Measurements from ENCODE around the gene RNF40. TPM values are rescaled to one million over a fixed set of nuclear protein-coding genes. Genes with fewer than 3 reads are reported as not detected.
A peak's percentile ranks its signal among the peaks of the same experiment; 100 is the strongest.

The RNF40 gene
- total and polyA plus RNA-seq, 2 of the 8 experiments (the other 6 are each of a cell fraction or from before 2014, with no cell fraction given) = 38.5 to 68.7 TPM

- TF ChIP-seq RBBP5 (IDR thresholded peaks at IDR 0.05; ENCODE audit: borderline replicate concordance, low read depth, low read length) (no peak), CREB1 (IDR thresholded peaks at IDR 0.05) (no peak), RXRA (IDR thresholded peaks at IDR 0.05; ENCODE audit: insufficient read depth, low read depth, low read length) (no peak), MAX (IDR thresholded peaks at IDR 0.05) (no peak), EP300 (IDR thresholded peaks at IDR 0.05; ENCODE audit: borderline replicate concordance in 1 of 2, low read depth in 2 of 2, low read length in 2 of 2) (no peak), SIRT6 (IDR thresholded peaks at IDR 0.05; ENCODE audit: low read length) (no peak)
- Histone ChIP-seq H2AK5ac (ENCODE audit: low read depth, low read length) (no peak overlapping the region), H3K4ac (replicated peaks; ENCODE audit: insufficient read length, low read depth, low read length) (no peak overlapping the region), H3K79me2 (ENCODE audit: control insufficient read depth in 1 of 2, insufficient read depth in 2 of 2, low read length in 2 of 2) (peaks cover 0 to 15% of the 10 kb centered on the region in 2 experiments; a peak in 2 of 4 replicates), H3K79me1 (ENCODE audit: low read depth, low read length) (peaks cover 8% of the 10 kb centered on the region; the same call in 1 of the 2 replicates), H3K36me3 (ENCODE audit: control insufficient read depth in 2 of 4, insufficient read depth in 4 of 4, low read length in 3 of 4) (peaks cover 6 to 24% (median 19%) of the 10 kb centered on the region in 4 experiments; a peak in 5 of 8 replicates), H3K23me2 (ENCODE audit: low read depth, low read length) (peaks cover 7% of the 10 kb centered on the region; the same call in 1 of the 2 replicates), H3K4me2 (ENCODE audit: insufficient read depth in 1 of 2, low read depth in 2 of 2, low read length in 2 of 2) (peak overlapping the region in 1 of 2 experiments; percentile 67; a peak in 1 of 4 replicates), H3K27me3 (replicated peaks in 1 of 4; ENCODE audit: control insufficient read depth in 3 of 4, extremely low read depth in 1 of 4, insufficient read depth in 3 of 4, low read length in 3 of 4) (no peaks in the 10 kb centered on the region), H3K14ac (ENCODE audit: insufficient read length) (no peak overlapping the region), H3K9me3 (ENCODE audit: insufficient read depth in 2 of 2, low read depth in 1 of 2, low read length in 1 of 2) (no peaks in the 10 kb centered on the region), H4K91ac (replicated peaks; ENCODE audit: insufficient read length, low read length) (no peak overlapping the region), H3K4me3 (ENCODE audit: extremely low read depth in 1 of 4, insufficient read depth in 2 of 4, low read depth in 3 of 4, low read length in 4 of 4) (no peak overlapping the region), H2AFZ (ENCODE audit: low read length) (no peak overlapping the region), H4K5ac (ENCODE audit: insufficient read length, low read depth, low read length) (no peak overlapping the region), H4K8ac (ENCODE audit: extremely low read depth, insufficient read depth, low read length) (no peak overlapping the region), H2BK5ac (ENCODE audit: low read depth, low read length) (no peak overlapping the region), H3K27ac (ENCODE audit: low read depth, low read length) (no peak overlapping the region), H2BK120ac (replicated peaks; ENCODE audit: low read depth, low read length) (no peak overlapping the region), H3K9ac (replicated peaks in 1 of 4; ENCODE audit: extremely low read depth in 1 of 4, low read depth in 3 of 4, low read length in 3 of 4) (peak overlapping the region in 1 of 4 experiments; percentile 17; a peak in 1 of 7 replicates), H3K18ac (ENCODE audit: extremely low read depth, low read length) (no peak overlapping the region), H2BK15ac (ENCODE audit: low read length) (no peak overlapping the region), H3K4me1 (replicated peaks in 1 of 4; ENCODE audit: control insufficient read depth in 3 of 4, insufficient read depth in 4 of 4, low read length in 3 of 4) (peaks cover 0 to 4% (median 0%) of the 10 kb centered on the region in 4 experiments; a peak in 2 of 7 replicates), H2BK12ac (ENCODE audit: low read depth, low read length) (no peak overlapping the region), H3K56ac (replicated peaks; ENCODE audit: insufficient read length, low read depth, low read length) (no peak overlapping the region), H3K23ac (ENCODE audit: insufficient read length) (no peak overlapping the region), H4K20me1 (replicated peaks in 1 of 2; ENCODE audit: control insufficient read depth in 1 of 2, insufficient read depth in 2 of 2, low read length in 2 of 2) (peaks cover 3 to 7% of the 10 kb centered on the region in 2 experiments), H2BK20ac (ENCODE audit: low read length) (no peak overlapping the region)
- ChIA-PET CTCF (ENCODE audit: partially characterized antibody) (interaction anchor here (0.6 kb wide), 1 partner anchor 253 kb away, joined by 3 read pairs; no protein-coding TSS in a partner anchor), POLR2A (ENCODE audit: partially characterized antibody) (interaction anchor here (0.5 to 7.1 kb wide), 10 partner anchors 9 to 299 kb away, joined by 3 to 92 read pairs (median 5); partner anchors contain the start of genes CFAP119 and RNF40)
- FAIRE-seq (no peak), DNase-seq (ENCODE audit: low read depth in 1 of 2, low spot score in 2 of 2) (no peak)
- 86% methylated on average over 4 of the region's 4 CpGs; no CpG with 5 or more reads in 1 of the 2 experiments for WGBS, 2 experiments (ENCODE audit: extremely low coverage in 1 of 2, insufficient coverage in 1 of 2, insufficient read length in 1 of 2, insufficient replicate concordance in 2 of 2, low coverage in 1 of 2, low lambda C conversion rate in 2 of 2, missing lambda C conversion rate in 1 of 2)
Observed at GRCh38 chr16:30750201-30750600, 11.9 kb upstream of the RNF40 start.

Measured in H1 (cell line).